Trophoblast cell (in vitro differentiated cells and primary cell): ENCODE results near the gene MIA.
"Not testable (repeated sequence)": the region's sequence is repeated elsewhere in the genome, so short reads cannot be mapped to it uniquely, and the experiment has no call there.

Experiments
- DNase-seq, 2 donors: peaks; one replicate each; pipeline ENCODE4 v3.0.0-alpha.2; 2016
- H2AFZ ChIP-seq: 2 replicates; pipeline ENCODE4 v1.6.1; 2013; ENCODE audit warnings: low read length, moderate library complexity, mild to moderate bottlenecking; ENCODE audit not compliant: insufficient read depth, poor library complexity
- H2AK5ac ChIP-seq: 2 replicates; pipeline ENCODE4 v1.6.1; 2013; ENCODE audit warnings: mild to moderate bottlenecking, low read length
- H2BK120ac ChIP-seq: 2 replicates; pipeline ENCODE4 v1.6.1; 2013; ENCODE audit warnings: low read length, mild to moderate bottlenecking, moderate library complexity; ENCODE audit not compliant: insufficient read depth, poor library complexity
- H2BK12ac ChIP-seq: 2 replicates; pipeline ENCODE4 v1.6.1; 2013; ENCODE audit warnings: mild to moderate bottlenecking, low read length, moderate library complexity
- H2BK5ac ChIP-seq: 2 replicates; pipeline ENCODE4 v1.6.1; 2013; ENCODE audit warnings: low read length, low read depth, moderate library complexity, mild to moderate bottlenecking; ENCODE audit not compliant: poor library complexity
- H3K14ac ChIP-seq: 2 replicates; pipeline ENCODE4 v1.6.1; 2013; ENCODE audit warnings: mild to moderate bottlenecking, low read length
- H3K18ac ChIP-seq: 2 replicates; pipeline ENCODE4 v1.6.1; 2013; ENCODE audit warnings: mild to moderate bottlenecking, low read length
- H3K23ac ChIP-seq: 2 replicates; pipeline ENCODE4 v1.6.1; 2013; ENCODE audit warnings: low read length
- H3K27ac ChIP-seq: 2 replicates; pipeline ENCODE4 v1.5.1; 2013; ENCODE audit warnings: low read depth, mild to moderate bottlenecking, inconsistent platforms, low read length, moderate library complexity
- H3K27me3 ChIP-seq: 2 replicates; pipeline ENCODE4 v1.6.1; 2013; ENCODE audit warnings: inconsistent platforms, mild to moderate bottlenecking, low read length, moderate library complexity; ENCODE audit not compliant: insufficient read depth
- H3K36me3 ChIP-seq, 2 experiments: 1 replicate in 1 of 2; 2 replicates in 1 of 2; pipeline ENCODE4 v1.6.1; 2013; ENCODE audit warnings: low read length in 2 of 2, mild to moderate bottlenecking in 2 of 2, moderate library complexity in 1 of 2; ENCODE audit not compliant: insufficient read depth in 2 of 2, control insufficient read depth in 1 of 2
- H3K4ac ChIP-seq: 2 replicates; pipeline ENCODE4 v1.6.1; 2013; ENCODE audit warnings: low read depth, mild to moderate bottlenecking, low read length, moderate library complexity
- H3K4me1 ChIP-seq, 2 experiments: 1 replicate in 1 of 2; 2 replicates in 1 of 2; pipeline ENCODE4 v1.6.1; 2013; ENCODE audit warnings: low read length in 2 of 2, mild to moderate bottlenecking in 2 of 2, moderate library complexity in 1 of 2; ENCODE audit not compliant: insufficient read depth in 2 of 2, control insufficient read depth in 1 of 2
- H3K4me2 ChIP-seq: 2 replicates; pipeline ENCODE4 v1.6.1; 2013; ENCODE audit warnings: inconsistent platforms, mild to moderate bottlenecking, low read length, moderate library complexity
- H3K4me3 ChIP-seq: 2 replicates; pipeline ENCODE4 v1.5.1; 2013; ENCODE audit warnings: mild to moderate bottlenecking, low read depth, low read length, inconsistent platforms
- H3K79me1 ChIP-seq: one replicate; pipeline ENCODE4 v1.6.1; 2013; ENCODE audit warnings: low read length
- H3K79me2 ChIP-seq: 2 replicates; pipeline ENCODE4 v1.6.1; 2013; ENCODE audit warnings: low read length, mild to moderate bottlenecking; ENCODE audit not compliant: control insufficient read depth, insufficient read depth, poor library complexity
- H3K9ac ChIP-seq: 2 replicates; pipeline ENCODE4 v1.6.1; 2013; ENCODE audit warnings: mild to moderate bottlenecking, low read length
- H3K9me3 ChIP-seq: 2 replicates; pipeline ENCODE4 v1.6.1; 2013; ENCODE audit warnings: low read depth, mild to moderate bottlenecking, control low read depth, inconsistent platforms, low read length; ENCODE audit not compliant: insufficient read depth
- H4K12ac ChIP-seq: 2 replicates; pipeline ENCODE4 v1.6.1; 2013; ENCODE audit warnings: low read depth, mild to moderate bottlenecking, low read length, moderate library complexity
- H4K8ac ChIP-seq: 2 replicates; pipeline ENCODE4 v1.6.1; 2013; ENCODE audit warnings: low read depth, mild to moderate bottlenecking, low read length, moderate library complexity
- H4K91ac ChIP-seq: one replicate; pipeline ENCODE4 v1.6.1; 2013; ENCODE audit warnings: low read depth, mild to moderate bottlenecking, low read length, moderate library complexity
- WGBS: extraction: QIAGEN DNeasy Blood & Tissue Kit; methylation state at CpG from one replicate; pipeline ENCODE4 v1.1.7; 2013; ENCODE audit warnings: missing lambda C conversion rate; ENCODE audit not compliant: insufficient read length, insufficient coverage; ENCODE audit errors: extremely low coverage; 5-methylcytosine and 5-hydroxymethylcytosine counted together

Gene MIA

DNA sequence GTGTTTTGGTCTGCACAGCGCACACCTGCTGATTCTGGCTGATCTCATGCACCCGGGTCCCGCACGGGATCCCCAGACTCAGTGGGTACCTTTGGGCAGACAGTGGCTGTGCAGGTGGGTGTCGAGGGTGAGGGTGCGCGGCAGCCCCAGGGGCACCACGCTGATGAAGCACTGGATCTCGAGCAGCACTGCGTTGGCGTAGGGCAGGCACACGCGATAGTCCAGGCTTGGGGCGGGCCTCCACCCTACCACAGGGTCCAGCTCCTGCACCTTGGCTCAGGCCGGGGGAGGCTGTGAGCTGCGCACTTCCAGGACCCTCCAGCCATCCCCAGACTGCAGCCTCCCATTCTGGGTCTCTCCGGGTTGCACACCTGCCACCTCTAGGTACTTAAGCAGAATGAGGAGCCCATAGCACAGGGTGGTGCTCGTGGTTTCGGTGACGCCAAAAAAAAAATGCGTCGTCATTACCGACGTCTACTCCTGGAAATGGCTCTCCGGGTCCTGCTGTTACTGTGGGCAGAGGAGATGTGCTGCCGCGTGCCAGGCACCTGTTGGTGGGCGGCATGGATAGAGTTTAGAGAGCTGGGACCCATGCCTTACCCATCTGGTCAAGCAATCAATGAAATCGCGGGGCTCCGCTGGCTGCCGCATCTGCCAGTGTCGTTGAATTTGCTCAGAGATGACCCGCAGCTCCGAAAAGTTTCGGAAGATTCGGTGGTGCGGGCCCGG is 34.2 kb downstream of the MIA start:
- H2BK5ac ChIP-seq, result no peak overlapping the region
- H3K4me1 ChIP-seq, result peaks cover 22 to 30% of the 10 kb centered on the region in 2 experiments
- H3K79me1 ChIP-seq, result peaks cover 3% of the 10 kb centered on the region
- peaks cover 2% of the 10 kb centered on the region for H3K9me3 ChIP-seq
- H3K79me2 ChIP-seq, result peaks cover 2% of the 10 kb centered on the region
- H2BK120ac ChIP-seq, result no peak overlapping the region
- no peak overlapping the region for H3K4me3 ChIP-seq
- whole genome bisulfite sequencing, result no CpG with 5 or more reads among the region's 39 CpGs
- H3K4me2 ChIP-seq, result no peak overlapping the region
- H2BK12ac ChIP-seq, result no peak overlapping the region
- H3K4ac ChIP-seq, result no peak overlapping the region
- H3K9ac ChIP-seq, result no peak overlapping the region
- no peaks in the 10 kb centered on the region for H3K27me3 ChIP-seq
- H2AK5ac ChIP-seq, result no peak overlapping the region
- H4K8ac ChIP-seq, result no peak overlapping the region
- DNase-seq, result no peak
- H3K36me3 ChIP-seq, result peaks cover 34 to 37% of the 10 kb centered on the region in 2 experiments
- no peak overlapping the region for H3K18ac ChIP-seq
- H3K14ac ChIP-seq, result no peak overlapping the region
- H3K27ac ChIP-seq, result no peak overlapping the region
- H3K23ac ChIP-seq, result no peak overlapping the region
- no peak overlapping the region for H4K12ac ChIP-seq
- no peak overlapping the region for H2AFZ ChIP-seq
- H4K91ac ChIP-seq, result no peak overlapping the region

- no peak overlapping the region for H2BK12ac ChIP-seq
- H4K8ac ChIP-seq, result no peak overlapping the region
- no peak overlapping the region for H4K12ac ChIP-seq
- WGBS, result no CpG with 5 or more reads among the region's 14 CpGs
- peak overlapping the region; percentile 20 for H3K27ac ChIP-seq
- H2AFZ ChIP-seq, result no peak overlapping the region
- H3K9ac ChIP-seq, result no peak overlapping the region
- no peak overlapping the region for H3K18ac ChIP-seq
- no peak overlapping the region for H2BK120ac ChIP-seq
- H3K4me2 ChIP-seq, result no peak overlapping the region
- H3K36me3 ChIP-seq, result peaks cover 29 to 30% of the 10 kb centered on the region in 2 experiments
- H2AK5ac ChIP-seq, result no peak overlapping the region
- no peaks in the 10 kb centered on the region for H3K27me3 ChIP-seq
- peaks cover 3% of the 10 kb centered on the region for H3K79me1 ChIP-seq
- peaks cover 2% of the 10 kb centered on the region for H3K9me3 ChIP-seq
- H3K23ac ChIP-seq, result no peak overlapping the region
- H3K4me3 ChIP-seq, result no peak overlapping the region
- no peak overlapping the region for H3K14ac ChIP-seq
- no peak overlapping the region for H4K91ac ChIP-seq
- DNase-seq, result no peak
- H3K4ac ChIP-seq, result no peak overlapping the region
- H3K79me2 ChIP-seq, result peaks cover 2% of the 10 kb centered on the region
- H3K4me1 ChIP-seq, result peaks cover 22 to 26% of the 10 kb centered on the region in 2 experiments
- H2BK5ac ChIP-seq, result no peak overlapping the region
Measured at GRCh38 chr19:40810160-40810559, 34.8 kb downstream of the MIA start.

GRCh38 chr19:40810649-40811408 is 35.5 kb downstream of the MIA start:
- not testable (repeated sequence) for H4K12ac ChIP-seq, H3K9ac ChIP-seq, H3K27me3 ChIP-seq, H2BK120ac ChIP-seq, H3K4me3 ChIP-seq, H3K79me2 ChIP-seq, H3K79me1 ChIP-seq, H2BK5ac ChIP-seq, H3K9me3 ChIP-seq, H3K14ac ChIP-seq, H2BK12ac ChIP-seq, H2AK5ac ChIP-seq, H2AFZ ChIP-seq, H3K4ac ChIP-seq, H3K23ac ChIP-seq
- peak overlapping the region; percentile 14 for H3K27ac ChIP-seq
- H3K36me3 ChIP-seq, result peaks cover 25 to 26% of the 10 kb centered on the region in 2 experiments
- peak; percentile 87 to 91 for DNase-seq
- H3K4me2 ChIP-seq, result peak overlapping the region; percentile 47
- no CpG with 5 or more reads among the region's 65 CpGs for WGBS
- H4K91ac ChIP-seq, result peak overlapping the region; percentile 70
- peaks cover 22 to 25% of the 10 kb centered on the region in 2 experiments for H3K4me1 ChIP-seq
- peak overlapping the region; percentile 23 for H3K18ac ChIP-seq
- peak overlapping the region; percentile 82 for H4K8ac ChIP-seq

GRCh38 chr19:40811478-40812341 is 36.4 kb downstream of the MIA start:
- H3K4me3 ChIP-seq, result peak overlapping the region; percentile 34
- H3K36me3 ChIP-seq, result peaks cover 25 to 26% of the 10 kb centered on the region in 2 experiments
- H3K9ac ChIP-seq, result no peak overlapping the region
- no peak overlapping the region for H2BK5ac ChIP-seq
- no peak overlapping the region for H2BK12ac ChIP-seq
- peak overlapping the region; percentile 68 for H3K14ac ChIP-seq
- no peak overlapping the region for H3K4ac ChIP-seq
- H2AK5ac ChIP-seq, result peak overlapping the region; percentile 37
- no peaks in the 10 kb centered on the region for H3K27me3 ChIP-seq
- H3K79me2 ChIP-seq, result peaks cover 2% of the 10 kb centered on the region
- H3K9me3 ChIP-seq, result no peaks in the 10 kb centered on the region
- H2AFZ ChIP-seq, result peak overlapping the region; percentile 31
- peak overlapping the region; percentile 11 for H2BK120ac ChIP-seq
- H3K79me1 ChIP-seq, result peaks cover 3% of the 10 kb centered on the region
- H3K4me2 ChIP-seq, result peak overlapping the region; percentile 47
- peaks cover 17 to 20% of the 10 kb centered on the region in 2 experiments for H3K4me1 ChIP-seq
- peak overlapping the region; percentile 33 for H3K18ac ChIP-seq
- H4K12ac ChIP-seq, result peak overlapping the region; percentile 6
- H4K8ac ChIP-seq, result peak overlapping the region; percentile 82
- no peak overlapping the region for H3K23ac ChIP-seq
- peak overlapping the region; percentile 14 for H3K27ac ChIP-seq
- peak overlapping the region; percentile 70 for H4K91ac ChIP-seq
- no CpG with 5 or more reads among the region's 35 CpGs for WGBS
- DNase-seq, result no peak
